AG04449 (cell line): Measurements from ENCODE around the gene RIC1.
"Not testable (repeated sequence)": the region's sequence is repeated elsewhere in the genome, so short reads cannot be mapped to it uniquely, and the experiment has no call there.

Experiments used
- CTCF ChIA-PET: fragments of 350-600 bp; formaldehyde crosslinking; extraction: SDS; loops from one replicate; lab custom pipeline; 2021; ENCODE audit warnings: antibody characterized with exemption; lab: Yijun Ruan, JAX
- POLR2A ChIA-PET: fragments of 400-600, 350-600 bp; formaldehyde crosslinking; extraction: SDS; loops from one replicate; lab custom pipeline; 2020; ENCODE audit warnings: antibody characterized with exemption, inconsistent platforms; lab: Yijun Ruan, JAX
- DNase-seq: peaks from one replicate; pipeline ENCODE4 v3.0.0-alpha.2; 2010; ENCODE audit warnings: low read depth, low spot score
- H3K4me3 ChIP-seq: 2 replicates; pipeline ENCODE4 v1.5.1; 2011; ENCODE audit warnings: low read depth, mild to moderate bottlenecking, control low read depth, low read length
- CTCF ChIP-seq: IDR thresholded peaks from one replicate; pipeline ENCODE4 v1.5.1; 2011; ENCODE audit warnings: mild to moderate bottlenecking, moderate library complexity, low read length, control low read depth, inconsistent platforms; ENCODE audit not compliant: insufficient read depth; ENCODE audit errors: missing control alignments

Gene RIC1

GRCh38 chr9:5767968-5768932, 139.3 kb downstream of the RIC1 start:
- H3K4me3 ChIP-seq: no peak overlapping the region
- CTCF ChIA-PET: interaction anchor here (0.7 kb wide), 1 partner anchor 951 kb away, joined by 3 read pairs; no protein-coding TSS in a partner anchor
- DNase-seq: no peak
- POLR2A ChIA-PET: no interaction called here
- no peak for TF ChIP-seq CTCF

GRCh38 chr9:5773324-5773999, 144.6 kb downstream of the RIC1 start:
- no peak overlapping the region for H3K4me3 ChIP-seq
- ChIA-PET CTCF (interaction anchor here (1.1 to 2.2 kb wide), 5 partner anchors 10 to 59 kb away, joined by 3 to 11 read pairs (median 3); partner anchors contain the start of gene ERMP1), POLR2A (interaction anchor here (0.6 to 1.2 kb wide), 2 partner anchors 145 to 158 kb away, joined by 3 read pairs; partner anchors contain the start of gene RIC1)
- DNase-seq: peak; percentile 46
- no peak for TF ChIP-seq CTCF

GRCh38 chr9:5778805-5779204, 149.9 kb downstream of the RIC1 start:
- POLR2A ChIA-PET: no interaction called here
- no peak overlapping the region for H3K4me3 ChIP-seq
- no peak for TF ChIP-seq CTCF
- CTCF ChIA-PET: no interaction called here
- DNase-seq: no peak

- H3K4me3 ChIP-seq, CTCF ChIA-PET, DNase-seq: not testable (repeated sequence)
These were observed 150.9 kb downstream of the RIC1 start for GRCh38 chr9:5779705-5780218.

GRCh38 chr9:5783420-5783819, 154.5 kb downstream of the RIC1 start:
- POLR2A ChIA-PET: not testable (repeated sequence)

More at GRCh38 chr9:5779705-5780218, 150.9 kb downstream of the RIC1 start:
- POLR2A ChIA-PET: not testable (repeated sequence)

GRCh38 chr9:5783982-5784381, 155.1 kb downstream of the RIC1 start:
- no peak for TF ChIP-seq CTCF
- ChIA-PET POLR2A (no interaction called here), CTCF (no interaction called here)
- no peak for DNase-seq
- no peak overlapping the region for H3K4me3 ChIP-seq

More at GRCh38 chr9:5783420-5783819, 154.5 kb downstream of the RIC1 start:
- CTCF ChIA-PET, DNase-seq, H3K4me3 ChIP-seq: not testable (repeated sequence)
